GM18505 (cell line): ENCODE results near the gene SPDYA.

Source experiments
- ATAC-seq: cut with Tn5 transposase; IDR thresholded peaks from one replicate; pipeline ENCODE4 v1.9.1; 2021; ENCODE audit not compliant: unreplicated experiment
- POLR2A ChIP-seq: IDR thresholded peaks from 4 replicates; pipeline ENCODE4 v1.6.1; 2011; ENCODE audit warnings: borderline replicate concordance; ENCODE audit not compliant: insufficient read depth, insufficient read length; ENCODE audit errors: extremely low read depth

SPDYA gene

GRCh38 chr2:28855193-28855592 lies 44.6 kb downstream of the SPDYA start:
- no peak for ATAC-seq
- TF ChIP-seq POLR2A: no peak

- no peak for TF ChIP-seq POLR2A
- no peak for ATAC-seq
Observed at GRCh38 chr2:28855977-28856376, 45.3 kb downstream of the SPDYA start.

GRCh38 chr2:28868611-28869010 lies 58.0 kb downstream of the SPDYA start:
- no peak for TF ChIP-seq POLR2A
- ATAC-seq: no peak

- ATAC-seq: peak; percentile 15
- no peak for TF ChIP-seq POLR2A
Observed at GRCh38 chr2:28869494-28870145, 59.0 kb downstream of the SPDYA start.

- peak; percentile 95 for TF ChIP-seq POLR2A
- peak; percentile 97 for ATAC-seq
Observed at GRCh38 chr2:28870146-28870891, 59.7 kb downstream of the SPDYA start, which contains the start of gene TRMT61B. TRMT61B (minus strand) TSS chr2:28870309; CDS start chr2:28870277, 32 bp downstream.

- ATAC-seq: no peak
- TF ChIP-seq POLR2A: no peak
Observed at GRCh38 chr2:28871620-28872019, 61.0 kb downstream of the SPDYA start.

- TF ChIP-seq POLR2A: no peak
- no peak for ATAC-seq
Observed at GRCh38 chr2:28880193-28880592, 69.6 kb downstream of the SPDYA start.

GRCh38 chr2:28893488-28893887 lies 82.9 kb downstream of the SPDYA start:
- no peak for TF ChIP-seq POLR2A
- no peak for ATAC-seq

- TF ChIP-seq POLR2A: peak; percentile 90
- ATAC-seq: peak; percentile 94
Observed at GRCh38 chr2:28894470-28895188, 84.0 kb downstream of the SPDYA start, which contains the start of gene WDR43. WDR43 (plus strand) TSS chr2:28894667; CDS start chr2:28894699, 32 bp downstream.

GRCh38 chr2:28895189-28895893 lies 84.7 kb downstream of the SPDYA start:
- peak; percentile 24 for ATAC-seq
- TF ChIP-seq POLR2A: no peak

GRCh38 chr2:28896906-28897305 lies 86.3 kb downstream of the SPDYA start:
- no peak for ATAC-seq
- no peak for TF ChIP-seq POLR2A

- no peak for TF ChIP-seq POLR2A
- ATAC-seq: no peak
Observed at GRCh38 chr2:28898048-28898447, 87.4 kb downstream of the SPDYA start.
